Measurements from ENCODE around the gene C17orf114.
A peak's percentile ranks its signal among the peaks of the same experiment; 100 is the strongest.

Gene C17orf114

GRCh38 chr17:4846635-4847390 lies 44.7 kb upstream of the C17orf114 start (continued):
- TF ChIP-seq REPIN1 (CRISPR knock-in tag; IDR thresholded peaks at IDR 0.05; ENCODE audit: borderline replicate concordance, low read depth) (no peak), ZNF703 (CRISPR knock-in tag; IDR thresholded peaks at IDR 0.05; ENCODE audit: borderline replicate concordance) (no peak), POGK (CRISPR knock-in tag; conservative IDR thresholded peaks at IDR 0.05) (no peak), ZNF780A (CRISPR knock-in tag; IDR thresholded peaks at IDR 0.05) (no peak), ZNF749 (CRISPR knock-in tag; IDR thresholded peaks at IDR 0.05; ENCODE audit: borderline replicate concordance) (no peak), CREBL2 (CRISPR knock-in tag; IDR thresholded peaks at IDR 0.05; ENCODE audit: borderline replicate concordance) (no peak), ZNF460 (CRISPR knock-in tag; IDR thresholded peaks at IDR 0.05; ENCODE audit: borderline replicate concordance) (no peak), ZBTB14 (CRISPR knock-in tag; IDR thresholded peaks at IDR 0.05) (no peak), MIXL1 (CRISPR knock-in tag; IDR thresholded peaks at IDR 0.05) (no peak), SAP130 (CRISPR knock-in tag; IDR thresholded peaks at IDR 0.05; ENCODE audit: low read depth) (peak; percentile 31; the same call in 1 of the 2 replicates), EZH2 (conservative IDR thresholded peaks at IDR 0.05; ENCODE audit: low read depth, low read length) (no peak), ZNF503 (CRISPR knock-in tag; IDR thresholded peaks at IDR 0.05) (no peak), ZMYM3 (CRISPR knock-in tag; IDR thresholded peaks at IDR 0.05) (no peak), KDM4B (CRISPR knock-in tag; IDR thresholded peaks at IDR 0.05) (no peak)
- TF ChIP-seq, protein P1, sequence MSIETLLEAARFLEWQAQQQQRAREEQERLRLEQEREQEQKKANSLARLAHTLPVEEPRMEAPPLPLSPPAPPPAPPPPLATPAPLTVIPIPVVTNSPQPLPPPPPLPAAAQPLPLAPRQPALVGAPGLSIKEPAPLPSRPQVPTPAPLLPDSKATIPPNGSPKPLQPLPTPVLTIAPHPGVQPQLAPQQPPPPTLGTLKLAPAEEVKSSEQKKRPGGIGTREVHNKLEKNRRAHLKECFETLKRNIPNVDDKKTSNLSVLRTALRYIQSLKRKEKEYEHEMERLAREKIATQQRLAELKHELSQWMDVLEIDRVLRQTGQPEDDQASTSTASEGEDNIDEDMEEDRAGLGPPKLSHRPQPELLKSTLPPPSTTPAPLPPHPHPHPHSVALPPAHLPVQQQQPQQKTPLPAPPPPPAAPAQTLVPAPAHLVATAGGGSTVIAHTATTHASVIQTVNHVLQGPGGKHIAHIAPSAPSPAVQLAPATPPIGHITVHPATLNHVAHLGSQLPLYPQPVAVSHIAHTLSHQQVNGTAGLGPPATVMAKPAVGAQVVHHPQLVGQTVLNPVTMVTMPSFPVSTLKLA (IDR thresholded peaks at IDR 0.05) = no peak
- TF ChIP-seq, protein P2, sequence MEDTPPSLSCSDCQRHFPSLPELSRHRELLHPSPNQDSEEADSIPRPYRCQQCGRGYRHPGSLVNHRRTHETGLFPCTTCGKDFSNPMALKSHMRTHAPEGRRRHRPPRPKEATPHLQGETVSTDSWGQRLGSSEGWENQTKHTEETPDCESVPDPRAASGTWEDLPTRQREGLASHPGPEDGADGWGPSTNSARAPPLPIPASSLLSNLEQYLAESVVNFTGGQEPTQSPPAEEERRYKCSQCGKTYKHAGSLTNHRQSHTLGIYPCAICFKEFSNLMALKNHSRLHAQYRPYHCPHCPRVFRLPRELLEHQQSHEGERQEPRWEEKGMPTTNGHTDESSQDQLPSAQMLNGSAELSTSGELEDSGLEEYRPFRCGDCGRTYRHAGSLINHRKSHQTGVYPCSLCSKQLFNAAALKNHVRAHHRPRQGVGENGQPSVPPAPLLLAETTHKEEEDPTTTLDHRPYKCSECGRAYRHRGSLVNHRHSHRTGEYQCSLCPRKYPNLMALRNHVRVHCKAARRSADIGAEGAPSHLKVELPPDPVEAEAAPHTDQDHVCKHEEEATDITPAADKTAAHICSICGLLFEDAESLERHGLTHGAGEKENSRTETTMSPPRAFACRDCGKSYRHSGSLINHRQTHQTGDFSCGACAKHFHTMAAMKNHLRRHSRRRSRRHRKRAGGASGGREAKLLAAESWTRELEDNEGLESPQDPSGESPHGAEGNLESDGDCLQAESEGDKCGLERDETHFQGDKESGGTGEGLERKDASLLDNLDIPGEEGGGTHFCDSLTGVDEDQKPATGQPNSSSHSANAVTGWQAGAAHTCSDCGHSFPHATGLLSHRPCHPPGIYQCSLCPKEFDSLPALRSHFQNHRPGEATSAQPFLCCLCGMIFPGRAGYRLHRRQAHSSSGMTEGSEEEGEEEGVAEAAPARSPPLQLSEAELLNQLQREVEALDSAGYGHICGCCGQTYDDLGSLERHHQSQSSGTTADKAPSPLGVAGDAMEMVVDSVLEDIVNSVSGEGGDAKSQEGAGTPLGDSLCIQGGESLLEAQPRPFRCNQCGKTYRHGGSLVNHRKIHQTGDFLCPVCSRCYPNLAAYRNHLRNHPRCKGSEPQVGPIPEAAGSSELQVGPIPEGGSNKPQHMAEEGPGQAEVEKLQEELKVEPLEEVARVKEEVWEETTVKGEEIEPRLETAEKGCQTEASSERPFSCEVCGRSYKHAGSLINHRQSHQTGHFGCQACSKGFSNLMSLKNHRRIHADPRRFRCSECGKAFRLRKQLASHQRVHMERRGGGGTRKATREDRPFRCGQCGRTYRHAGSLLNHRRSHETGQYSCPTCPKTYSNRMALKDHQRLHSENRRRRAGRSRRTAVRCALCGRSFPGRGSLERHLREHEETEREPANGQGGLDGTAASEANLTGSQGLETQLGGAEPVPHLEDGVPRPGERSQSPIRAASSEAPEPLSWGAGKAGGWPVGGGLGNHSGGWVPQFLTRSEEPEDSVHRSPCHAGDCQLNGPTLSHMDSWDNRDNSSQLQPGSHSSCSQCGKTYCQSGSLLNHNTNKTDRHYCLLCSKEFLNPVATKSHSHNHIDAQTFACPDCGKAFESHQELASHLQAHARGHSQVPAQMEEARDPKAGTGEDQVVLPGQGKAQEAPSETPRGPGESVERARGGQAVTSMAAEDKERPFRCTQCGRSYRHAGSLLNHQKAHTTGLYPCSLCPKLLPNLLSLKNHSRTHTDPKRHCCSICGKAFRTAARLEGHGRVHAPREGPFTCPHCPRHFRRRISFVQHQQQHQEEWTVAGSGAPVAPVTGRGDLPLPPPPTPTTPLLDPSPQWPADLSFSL (CRISPR knock-in tag; IDR thresholded peaks at IDR 0.05) = no peak
